NT2/D1 (cell line): ENCODE results near the gene BSN.

ENCODE experiments used
- SUZ12 ChIP-seq: IDR thresholded peaks from 2 replicates; pipeline ENCODE4 v1.6.1; 2011; ENCODE audit not compliant: insufficient read length, insufficient read depth; ENCODE audit errors: extremely low read depth
- YY1 ChIP-seq: IDR thresholded peaks from 2 replicates; pipeline ENCODE4 v1.6.1; 2011; ENCODE audit not compliant: insufficient read length, insufficient read depth
- ZNF274 ChIP-seq: IDR thresholded peaks from 2 replicates; pipeline ENCODE4 v1.6.1; 2011; ENCODE audit warnings: mild to moderate bottlenecking, low read depth, low read length

- TF ChIP-seq YY1: no peak
- no peak for TF ChIP-seq ZNF274
- TF ChIP-seq SUZ12: no peak
These were observed 47.4 kb upstream of the BSN start for GRCh38 chr3:49506906-49507305.
